PC-9 (cell line): ENCODE data around the gene DXO. TPM values are rescaled to one million over a fixed set of nuclear protein-coding genes. Genes with fewer than 3 reads are reported as not detected.
A peak's percentile ranks its signal among the peaks of the same experiment; 100 is the strongest.

Experiments
- BruUV-seq: library from RNA; stranded (reverse); fragments of 400-500 nt; replicated peaks from 2 replicates; lab custom pipeline; 2021; lab: Mats Ljungman, UMichigan
- CTCF ChIA-PET: fragments of 300-600 bp; sonication (Branson Sonifier 250); formaldehyde crosslinking; loops from one replicate; lab custom pipeline; 2022; ENCODE audit warnings: antibody characterized with exemption; lab: Charles Lee
- POLR2A ChIA-PET: fragments of 300-600 bp; sonication (Branson Sonifier 250); formaldehyde crosslinking; loops from one replicate; lab custom pipeline; 2022; ENCODE audit warnings: antibody characterized with exemption; ENCODE audit not compliant: unreplicated experiment; lab: Charles Lee
- DNase-seq, 2 experiments: peaks; one replicate each; pipeline versions ENCODE4 v3.0.0 to v3.0.0-alpha.2; 2015 to 2022; ENCODE audit warnings: mixed read lengths in 1 of 2
- H2AFZ ChIP-seq: fragments of 200-600 bp; sonication (generic); 2 replicates; pipeline ENCODE4 v1.8.1; 2017; ENCODE audit warnings: antibody characterized with exemption
- H3F3A ChIP-seq: fragments of 200-600 bp; sonication (generic); 2 replicates; pipeline ENCODE4 v1.8.1; 2017; ENCODE audit warnings: antibody characterized with exemption, mild to moderate bottlenecking, low read depth; ENCODE audit not compliant: insufficient read depth
- H3K27ac ChIP-seq: fragments of 200-600 bp; sonication (generic); 2 replicates; pipeline ENCODE4 v1.6.1; 2016; ENCODE audit warnings: mixed run types
- H3K27me3 ChIP-seq: fragments of 200-600 bp; sonication (generic); 2 replicates; pipeline ENCODE4 v1.6.1; 2016; ENCODE audit warnings: low read depth, mixed run types; ENCODE audit not compliant: insufficient read depth
- H3K36me3 ChIP-seq: fragments of 200-600 bp; sonication (generic); 2 replicates; pipeline ENCODE4 v1.6.1; 2016; ENCODE audit warnings: low read depth, mixed run types
- H3K4me1 ChIP-seq: fragments of 200-600 bp; sonication (generic); replicated peaks from 2 replicates; pipeline ENCODE4 v1.6.1; 2016; ENCODE audit warnings: mixed run types; ENCODE audit not compliant: insufficient read depth
- H3K4me2 ChIP-seq: fragments of 200-600 bp; sonication (generic); 2 replicates; pipeline ENCODE4 v1.6.1; 2017; ENCODE audit warnings: mixed run types
- H3K4me3 ChIP-seq: fragments of 200-600 bp; sonication (generic); 2 replicates; pipeline ENCODE4 v1.6.1; 2016; ENCODE audit warnings: mixed run types
- H3K79me2 ChIP-seq: fragments of 200-600 bp; sonication (generic); 2 replicates; pipeline ENCODE4 v1.6.1; 2017; ENCODE audit warnings: low read depth, mixed run types
- H3K9me2 ChIP-seq: fragments of 200-600 bp; sonication (generic); 2 replicates; pipeline ENCODE4 v1.8.1; 2017; ENCODE audit warnings: mild to moderate bottlenecking; ENCODE audit not compliant: insufficient read depth
- H3K9me3 ChIP-seq: fragments of 200-600 bp; sonication (generic); 2 replicates; pipeline ENCODE4 v1.8.1; 2016; ENCODE audit warnings: low read depth; ENCODE audit not compliant: insufficient read depth
- H4K20me1 ChIP-seq: fragments of 200-600 bp; sonication (generic); 2 replicates; pipeline ENCODE4 v1.8.1; 2017; ENCODE audit not compliant: insufficient read depth
- CTCF ChIP-seq: fragments of 200-600 bp; sonication (generic); conservative IDR thresholded peaks from 2 replicates; pipeline ENCODE4 v1.6.1; 2017; ENCODE audit warnings: mixed run types, antibody characterized with exemption, mild to moderate bottlenecking, moderate library complexity
- EZH2 ChIP-seq: fragments of 200-600 bp; sonication (generic); IDR thresholded peaks from 2 replicates; pipeline ENCODE4 v1.8.0; 2017; ENCODE audit warnings: antibody characterized with exemption, low read depth
- intact Hi-C: fragments of 100-400 bp; cut with micrococcal nuclease; formaldehyde crosslinking; loops from one replicate; pipeline ENCODE4 v1.10.0; 2022; ENCODE audit not compliant: unreplicated experiment
- total RNA-seq: library from RNA; stranded (reverse); gene quantifications from 2 replicates; pipeline ENCODE4 v1.2.3, GENCODE V29; 2021

Gene DXO
- total RNA-seq, 1 experiment from 2014 or later, result 24.5 TPM

- TF ChIP-seq EZH2, result no peak
- H3K79me2 ChIP-seq, result no peaks in the 10 kb centered on the region
- H3K9me3 ChIP-seq, result no peaks in the 10 kb centered on the region
- H3K4me3 ChIP-seq, result peak overlapping the region; percentile 36; the same call in 1 of the 2 replicates
- no peaks in the 10 kb centered on the region; the same call in 1 of the 2 replicates for H3K9me2 ChIP-seq
- H3K27me3 ChIP-seq, result no peaks in the 10 kb centered on the region
- peaks cover 30% of the 10 kb centered on the region; the same call in 1 of the 2 replicates for H3F3A ChIP-seq
- peak overlapping the region; percentile 81 for H3K27ac ChIP-seq
- ChIA-PET POLR2A (interaction anchor here (0.6 to 1.1 kb wide), 4 partner anchors 26 to 1022 kb away, joined by 3 to 6 read pairs (median 4); partner anchors contain the start of genes BRD2 and DXO), CTCF (no interaction called here)
- DNase-seq, result no peak
- peak overlapping the region; percentile 85 for H3K4me2 ChIP-seq
- no peaks in the 10 kb centered on the region for H3K36me3 ChIP-seq
- peaks cover 49% of the 10 kb centered on the region for H3K4me1 ChIP-seq
- intact Hi-C loops, result no loop called here
- BruUV-seq, result TSS peak; percentile 82
- H2AFZ ChIP-seq, result peak overlapping the region; percentile 74; the same call in 1 of the 2 replicates
- H4K20me1 ChIP-seq, result no peaks in the 10 kb centered on the region
These were observed 25.5 kb downstream of the DXO start for GRCh38 chr6:31946370-31946885.

- no peaks in the 10 kb centered on the region for H3K9me3 ChIP-seq
- intact Hi-C loops, result no loop called here
- BruUV-seq, result no TSS peak
- no peaks in the 10 kb centered on the region; the same call in 1 of the 2 replicates for H3K9me2 ChIP-seq
- H3K36me3 ChIP-seq, result no peaks in the 10 kb centered on the region
- no peak for TF ChIP-seq CTCF
- no peak for TF ChIP-seq EZH2
- H2AFZ ChIP-seq, result peak within 1 kb of the TSS; percentile 74
- CTCF ChIA-PET, result interaction anchor here (0.6 to 0.7 kb wide), 3 partner anchors 83 to 221 kb away, joined by 3 read pairs; no protein-coding TSS in a partner anchor
- H3K4me1 ChIP-seq, result peaks cover 56% of the 10 kb centered on the region
- peak within 1 kb of the TSS; percentile 36; the same call in 1 of the 2 replicates for H3K4me3 ChIP-seq
- peaks cover 33% of the 10 kb centered on the region; the same call in 1 of the 2 replicates for H3F3A ChIP-seq
- peak within 1 kb of the TSS; percentile 81 for H3K27ac ChIP-seq
- POLR2A ChIA-PET, result interaction anchor here (0.6 to 1.1 kb wide), 9 partner anchors 12 to 1022 kb away, joined by 3 to 6 read pairs (median 4); partner anchors contain the start of genes ATF6B, BRD2 and DXO
- peak; percentile 83 to 87 for DNase-seq
- no peaks in the 10 kb centered on the region for H3K79me2 ChIP-seq
- no peaks in the 10 kb centered on the region for H3K27me3 ChIP-seq
- peak within 1 kb of the TSS; percentile 85 for H3K4me2 ChIP-seq
- H4K20me1 ChIP-seq, result no peaks in the 10 kb centered on the region
These were observed 26.2 kb downstream of the DXO start, which contains the start of gene CFB for GRCh38 chr6:31945507-31946369. Gene CFB, plus strand, starts transcription at chr6:31946095. Its CDS starts 127 bp downstream, at chr6:31946222.

GRCh38 chr6:31945154-31945506, 26.8 kb downstream of the DXO start:
- no peaks in the 10 kb centered on the region for H3K9me3 ChIP-seq
- H3K9me2 ChIP-seq, result no peaks in the 10 kb centered on the region; the same call in 1 of the 2 replicates
- peak overlapping the region; percentile 81 for H3K27ac ChIP-seq
- POLR2A ChIA-PET, result interaction anchor here (0.6 to 1.1 kb wide), 4 partner anchors 13 to 183 kb away, joined by 3 to 6 read pairs (median 4); partner anchors contain the start of genes ATF6B and DXO
- H2AFZ ChIP-seq, result peak overlapping the region; percentile 74; the same call in 1 of the 2 replicates
- CTCF ChIA-PET, result interaction anchor here (0.6 to 0.7 kb wide), 2 partner anchors 82 to 220 kb away, joined by 3 read pairs; no protein-coding TSS in a partner anchor
- no peaks in the 10 kb centered on the region for H3K36me3 ChIP-seq
- no peak for TF ChIP-seq EZH2
- TF ChIP-seq CTCF, result no peak
- no peaks in the 10 kb centered on the region for H3K79me2 ChIP-seq
- peaks cover 62% of the 10 kb centered on the region for H3K4me1 ChIP-seq
- BruUV-seq, result no TSS peak
- no peaks in the 10 kb centered on the region for H4K20me1 ChIP-seq
- H3K4me2 ChIP-seq, result peak overlapping the region; percentile 85
- no peaks in the 10 kb centered on the region for H3K27me3 ChIP-seq
- peaks cover 38% of the 10 kb centered on the region; the same call in 1 of the 2 replicates for H3F3A ChIP-seq
- intact Hi-C loops, result no loop called here
- no peak for DNase-seq
- peak overlapping the region; percentile 36; the same call in 1 of the 2 replicates for H3K4me3 ChIP-seq
